ENCODE data around the gene DDI2.
"Not testable (repeated sequence)": the region's sequence is repeated elsewhere in the genome, so short reads cannot be mapped to it uniquely, and the experiment has no call there.

DDI2 gene

DNA sequence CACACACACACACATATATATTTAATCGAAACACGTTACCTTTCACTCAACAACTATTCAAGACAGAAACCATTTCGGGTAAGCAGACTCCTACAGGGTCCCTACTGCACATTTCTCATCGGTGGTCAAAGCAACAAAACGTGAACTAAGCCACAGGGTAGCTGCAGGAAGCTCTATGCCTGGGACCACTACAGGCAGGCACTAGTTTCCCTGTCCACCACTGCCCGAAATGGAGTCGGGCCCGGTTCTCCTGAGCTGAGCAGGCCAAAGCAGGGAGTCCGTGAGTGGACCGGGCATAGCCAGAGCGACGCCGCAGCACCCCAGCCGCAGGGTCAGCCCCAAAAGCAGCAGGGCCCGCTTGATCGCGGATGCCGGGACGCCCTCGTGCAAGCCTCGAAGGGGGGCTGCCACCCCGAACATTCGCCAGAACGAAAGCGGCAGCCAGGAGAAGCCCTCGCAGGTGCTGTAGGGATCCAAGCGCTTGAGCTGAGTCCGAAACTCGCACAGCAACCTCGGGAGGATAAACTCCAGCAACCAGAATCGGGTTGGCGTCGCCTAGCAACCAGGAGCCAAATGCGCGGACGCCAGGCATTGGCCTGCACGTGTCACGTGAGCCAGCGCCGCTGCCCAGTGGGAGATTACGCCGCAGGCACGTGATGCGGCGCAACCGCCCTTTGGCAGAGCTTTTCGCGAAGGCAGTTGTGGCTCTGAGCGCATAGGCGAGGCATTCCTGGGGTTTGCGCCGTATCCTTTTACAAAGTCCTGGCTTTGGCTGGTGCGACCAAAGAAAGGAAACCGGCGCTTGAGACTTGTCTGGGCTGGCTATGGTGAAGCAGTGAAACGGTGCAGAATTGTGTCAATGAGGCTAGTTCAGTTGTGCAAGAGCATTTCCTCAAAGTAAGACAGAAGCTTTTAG, 13.9 kb upstream of the DDI2 start:
- H3K27ac ChIP-seq (ENCODE audit: low read length) = no peak overlapping the region

GRCh38 chr1:15603966-15604282, 13.3 kb upstream of the DDI2 start:
- not testable (repeated sequence) for H3K9me3 ChIP-seq (ENCODE audit: insufficient read depth, low read length, severe bottlenecking); H3K27ac ChIP-seq (ENCODE audit: low read length); H3K79me2 ChIP-seq (ENCODE audit: insufficient read depth, low read length); H3K36me3 ChIP-seq (ENCODE audit: insufficient read depth, low read length); ATAC-seq (ENCODE audit: insufficient read depth, low read depth); H3K4me3 ChIP-seq (ENCODE audit: low read depth in 1 of 2, low read length in 2 of 2); H4K20me1 ChIP-seq (ENCODE audit: insufficient read depth, low read length); H3K4me2 ChIP-seq (ENCODE audit: insufficient read depth, low read length); DNase-seq; H2AFZ ChIP-seq (ENCODE audit: low read depth, low read length); H3K9ac ChIP-seq (ENCODE audit: low read depth, low read length); H3K4me1 ChIP-seq (ENCODE audit: insufficient read depth, low read length); H3K27me3 ChIP-seq (ENCODE audit: insufficient read depth, low read length, poor library complexity)

More for the DNA sequence above, 13.9 kb upstream of the DDI2 start:
- no peak overlapping the region for H3K4me2 ChIP-seq (ENCODE audit: insufficient read depth, low read length)
- no peaks in the 10 kb centered on the region for H3K36me3 ChIP-seq (ENCODE audit: insufficient read depth, low read length)
- TF ChIP-seq, protein P1, sequence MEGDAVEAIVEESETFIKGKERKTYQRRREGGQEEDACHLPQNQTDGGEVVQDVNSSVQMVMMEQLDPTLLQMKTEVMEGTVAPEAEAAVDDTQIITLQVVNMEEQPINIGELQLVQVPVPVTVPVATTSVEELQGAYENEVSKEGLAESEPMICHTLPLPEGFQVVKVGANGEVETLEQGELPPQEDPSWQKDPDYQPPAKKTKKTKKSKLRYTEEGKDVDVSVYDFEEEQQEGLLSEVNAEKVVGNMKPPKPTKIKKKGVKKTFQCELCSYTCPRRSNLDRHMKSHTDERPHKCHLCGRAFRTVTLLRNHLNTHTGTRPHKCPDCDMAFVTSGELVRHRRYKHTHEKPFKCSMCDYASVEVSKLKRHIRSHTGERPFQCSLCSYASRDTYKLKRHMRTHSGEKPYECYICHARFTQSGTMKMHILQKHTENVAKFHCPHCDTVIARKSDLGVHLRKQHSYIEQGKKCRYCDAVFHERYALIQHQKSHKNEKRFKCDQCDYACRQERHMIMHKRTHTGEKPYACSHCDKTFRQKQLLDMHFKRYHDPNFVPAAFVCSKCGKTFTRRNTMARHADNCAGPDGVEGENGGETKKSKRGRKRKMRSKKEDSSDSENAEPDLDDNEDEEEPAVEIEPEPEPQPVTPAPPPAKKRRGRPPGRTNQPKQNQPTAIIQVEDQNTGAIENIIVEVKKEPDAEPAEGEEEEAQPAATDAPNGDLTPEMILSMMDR (IDR thresholded peaks at IDR 0.05; ENCODE audit: borderline replicate concordance, extremely low read depth, low read length, poor library complexity, severe bottlenecking) = no peak
- no peak for TF ChIP-seq EZH2 (IDR thresholded peaks at IDR 0.05; ENCODE audit: borderline replicate concordance, low read depth, low read length, severe bottlenecking)
- DNase-seq (no peak), ATAC-seq (ENCODE audit: insufficient read depth, low read depth) (no peak)
- H3K4me3 ChIP-seq (ENCODE audit: low read depth in 1 of 2, low read length in 2 of 2) = no peak overlapping the region
- H3K4me1 ChIP-seq (ENCODE audit: insufficient read depth, low read length) = no peaks in the 10 kb centered on the region
- H3K9me3 ChIP-seq (ENCODE audit: insufficient read depth, low read length, severe bottlenecking) = no peaks in the 10 kb centered on the region
- no peaks in the 10 kb centered on the region for H3K79me2 ChIP-seq (ENCODE audit: insufficient read depth, low read length)
- no peak overlapping the region for H2AFZ ChIP-seq (ENCODE audit: low read depth, low read length)
- no peaks in the 10 kb centered on the region for H4K20me1 ChIP-seq (ENCODE audit: insufficient read depth, low read length)
- H3K27me3 ChIP-seq (ENCODE audit: insufficient read depth, low read length, poor library complexity) = no peaks in the 10 kb centered on the region
- H3K9ac ChIP-seq (ENCODE audit: low read depth, low read length) = no peak overlapping the region

GRCh38 chr1:15604400-15604799, 12.9 kb upstream of the DDI2 start:
- not testable (repeated sequence) for H3K27me3 ChIP-seq (ENCODE audit: insufficient read depth, low read length, poor library complexity); DNase-seq; H4K20me1 ChIP-seq (ENCODE audit: insufficient read depth, low read length); H3K27ac ChIP-seq (ENCODE audit: low read length); H3K4me1 ChIP-seq (ENCODE audit: insufficient read depth, low read length); H3K79me2 ChIP-seq (ENCODE audit: insufficient read depth, low read length); H3K36me3 ChIP-seq (ENCODE audit: insufficient read depth, low read length); H2AFZ ChIP-seq (ENCODE audit: low read depth, low read length); H3K4me3 ChIP-seq (ENCODE audit: low read depth in 1 of 2, low read length in 2 of 2); ATAC-seq (ENCODE audit: insufficient read depth, low read depth); H3K4me2 ChIP-seq (ENCODE audit: insufficient read depth, low read length); H3K9me3 ChIP-seq (ENCODE audit: insufficient read depth, low read length, severe bottlenecking); H3K9ac ChIP-seq (ENCODE audit: low read depth, low read length)

- DNase-seq (no peak), ATAC-seq (ENCODE audit: insufficient read depth, low read depth) (no peak)
- H3K4me1 ChIP-seq (ENCODE audit: insufficient read depth, low read length) = no peaks in the 10 kb centered on the region
- no peaks in the 10 kb centered on the region for H3K9me3 ChIP-seq (ENCODE audit: insufficient read depth, low read length, severe bottlenecking)
- no peak overlapping the region for H3K4me3 ChIP-seq (ENCODE audit: low read depth in 1 of 2, low read length in 2 of 2)
- no peak overlapping the region for H2AFZ ChIP-seq (ENCODE audit: low read depth, low read length)
- H3K9ac ChIP-seq (ENCODE audit: low read depth, low read length) = no peak overlapping the region
- H3K36me3 ChIP-seq (ENCODE audit: insufficient read depth, low read length) = no peaks in the 10 kb centered on the region
- no peak overlapping the region for H3K4me2 ChIP-seq (ENCODE audit: insufficient read depth, low read length)
- no peaks in the 10 kb centered on the region for H3K79me2 ChIP-seq (ENCODE audit: insufficient read depth, low read length)
- H3K27me3 ChIP-seq (ENCODE audit: insufficient read depth, low read length, poor library complexity) = no peaks in the 10 kb centered on the region
- TF ChIP-seq, protein P1 (IDR thresholded peaks at IDR 0.05; ENCODE audit: borderline replicate concordance, extremely low read depth, low read length, poor library complexity, severe bottlenecking) = no peak
- no peak for TF ChIP-seq EZH2 (IDR thresholded peaks at IDR 0.05; ENCODE audit: borderline replicate concordance, low read depth, low read length, severe bottlenecking)
- H3K27ac ChIP-seq (ENCODE audit: low read length) = no peak overlapping the region
- no peaks in the 10 kb centered on the region for H4K20me1 ChIP-seq (ENCODE audit: insufficient read depth, low read length)
These were observed 11.6 kb upstream of the DDI2 start for GRCh38 chr1:15605398-15606383.
